Upper lobe of right lung (tissue), 1 donor: Measurements from ENCODE around the gene PLEKHA5. TPM values are rescaled to one million over a fixed set of nuclear protein-coding genes. Genes with fewer than 3 reads are reported as not detected.
"Not testable (repeated sequence)": the region's sequence is repeated elsewhere in the genome, so short reads cannot be mapped to it uniquely, and the experiment has no call there.

Source experiments
- ATAC-seq: fragments of 200-7000 bp; cut with Tn5 transposase; one replicate; pipeline ENCODE4 v1.9.1; 2020; ENCODE audit warnings: mild to moderate bottlenecking, moderate library complexity
- DNase-seq: peaks from one replicate; pipeline ENCODE4 v3.0.0-alpha.2; 2020
- H3K27ac ChIP-seq: fragments of 200-600 bp; one replicate; pipeline ENCODE4 v1.8.0; 2022
- H3K27me3 ChIP-seq: fragments of 200-600 bp; one replicate; pipeline ENCODE4 v1.8.0; 2022; ENCODE audit warnings: mild to moderate bottlenecking
- H3K36me3 ChIP-seq: fragments of 200-600 bp; one replicate; pipeline ENCODE4 v1.8.0; 2022
- H3K4me1 ChIP-seq: fragments of 200-600 bp; one replicate; pipeline ENCODE4 v1.8.0; 2022
- H3K4me3 ChIP-seq: fragments of 200-600 bp; one replicate; pipeline ENCODE4 v1.8.0; 2022; ENCODE audit warnings: mild to moderate bottlenecking
- H3K9me3 ChIP-seq: fragments of 200-600 bp; one replicate; pipeline ENCODE4 v1.8.0; 2022
- intact Hi-C: fragments of 100-400 bp; cut with DNase I; formaldehyde crosslinking; loops from one replicate; pipeline ENCODE4 v1.11.0; 2022
- total RNA-seq: library from RNA; stranded (reverse); fragmentation: NEBNext Ultra II Directional; extraction: Animal tissue kit (Norgen Biotek cat#: 25700); gene quantifications from one replicate; pipeline ENCODE4 v1.2.1, GENCODE V29; 2021
- TF ChIP-seq, protein P1 (sequence below): fragments of 200-600 bp; IDR thresholded peaks from one replicate; pipeline ENCODE4 v1.8.0; 2022; ENCODE audit warnings: antibody characterized with exemption
- donor health status: DM: no; HTN: yes; CAD: no; lungs with severe emphysema.

Gene PLEKHA5
- total RNA-seq, 1 donor from 2014 or later, result 30.2 TPM

GRCh38 chr12:19167708-19168107 lies 38.2 kb downstream of the PLEKHA5 start:
- no peak overlapping the region for H3K4me3 ChIP-seq
- no peaks in the 10 kb centered on the region for H3K27me3 ChIP-seq
- DNase-seq (no peak), ATAC-seq (no peak)
- no peaks in the 10 kb centered on the region for H3K4me1 ChIP-seq
- no peak overlapping the region for H3K27ac ChIP-seq
- no peaks in the 10 kb centered on the region for H3K9me3 ChIP-seq
- no peaks in the 10 kb centered on the region for H3K36me3 ChIP-seq
- intact Hi-C loops, result no loop called here
- TF ChIP-seq, protein P1, sequence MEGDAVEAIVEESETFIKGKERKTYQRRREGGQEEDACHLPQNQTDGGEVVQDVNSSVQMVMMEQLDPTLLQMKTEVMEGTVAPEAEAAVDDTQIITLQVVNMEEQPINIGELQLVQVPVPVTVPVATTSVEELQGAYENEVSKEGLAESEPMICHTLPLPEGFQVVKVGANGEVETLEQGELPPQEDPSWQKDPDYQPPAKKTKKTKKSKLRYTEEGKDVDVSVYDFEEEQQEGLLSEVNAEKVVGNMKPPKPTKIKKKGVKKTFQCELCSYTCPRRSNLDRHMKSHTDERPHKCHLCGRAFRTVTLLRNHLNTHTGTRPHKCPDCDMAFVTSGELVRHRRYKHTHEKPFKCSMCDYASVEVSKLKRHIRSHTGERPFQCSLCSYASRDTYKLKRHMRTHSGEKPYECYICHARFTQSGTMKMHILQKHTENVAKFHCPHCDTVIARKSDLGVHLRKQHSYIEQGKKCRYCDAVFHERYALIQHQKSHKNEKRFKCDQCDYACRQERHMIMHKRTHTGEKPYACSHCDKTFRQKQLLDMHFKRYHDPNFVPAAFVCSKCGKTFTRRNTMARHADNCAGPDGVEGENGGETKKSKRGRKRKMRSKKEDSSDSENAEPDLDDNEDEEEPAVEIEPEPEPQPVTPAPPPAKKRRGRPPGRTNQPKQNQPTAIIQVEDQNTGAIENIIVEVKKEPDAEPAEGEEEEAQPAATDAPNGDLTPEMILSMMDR, result no peak

GRCh38 chr12:19168644-19169043 lies 39.1 kb downstream of the PLEKHA5 start:
- no peak overlapping the region for H3K27ac ChIP-seq
- no peak for ATAC-seq
- TF ChIP-seq, protein P1, result no peak

DNA sequence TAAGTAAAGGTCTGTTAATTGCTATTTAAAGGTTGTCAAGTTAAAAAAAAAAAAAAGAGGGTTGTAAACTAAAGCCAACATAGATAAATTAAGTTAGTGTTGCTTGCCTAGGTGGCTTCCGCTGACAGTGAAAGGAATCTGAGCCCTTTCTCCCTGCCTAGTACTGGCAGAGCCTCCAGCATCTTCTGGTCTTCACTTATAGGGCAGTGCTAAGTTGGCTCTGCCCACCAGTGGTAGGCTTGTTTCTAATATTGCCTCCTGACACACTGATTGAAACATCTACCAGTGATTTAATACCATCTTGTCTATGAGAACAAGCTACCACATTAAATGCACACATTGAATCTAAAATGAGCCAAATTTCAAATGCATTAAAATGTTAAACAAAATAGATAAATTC lies 39.7 kb downstream of the PLEKHA5 start:
- H3K27ac ChIP-seq, result no peak overlapping the region
- no peak for ATAC-seq
- H3K4me3 ChIP-seq, result no peak overlapping the region
- no peaks in the 10 kb centered on the region for H3K9me3 ChIP-seq
- TF ChIP-seq, protein P1, result no peak
- no peak for DNase-seq
- H3K36me3 ChIP-seq, result no peaks in the 10 kb centered on the region
- intact Hi-C loops, result no loop called here
- no peaks in the 10 kb centered on the region for H3K27me3 ChIP-seq
- no peaks in the 10 kb centered on the region for H3K4me1 ChIP-seq

More at GRCh38 chr12:19168644-19169043, 39.1 kb downstream of the PLEKHA5 start:
- DNase-seq, result no peak
- intact Hi-C loops, result no loop called here
- Histone ChIP-seq H3K9me3 (no peaks in the 10 kb centered on the region), H3K4me3 (no peak overlapping the region), H3K36me3 (no peaks in the 10 kb centered on the region), H3K27me3 (no peaks in the 10 kb centered on the region), H3K4me1 (no peaks in the 10 kb centered on the region)

DNA sequence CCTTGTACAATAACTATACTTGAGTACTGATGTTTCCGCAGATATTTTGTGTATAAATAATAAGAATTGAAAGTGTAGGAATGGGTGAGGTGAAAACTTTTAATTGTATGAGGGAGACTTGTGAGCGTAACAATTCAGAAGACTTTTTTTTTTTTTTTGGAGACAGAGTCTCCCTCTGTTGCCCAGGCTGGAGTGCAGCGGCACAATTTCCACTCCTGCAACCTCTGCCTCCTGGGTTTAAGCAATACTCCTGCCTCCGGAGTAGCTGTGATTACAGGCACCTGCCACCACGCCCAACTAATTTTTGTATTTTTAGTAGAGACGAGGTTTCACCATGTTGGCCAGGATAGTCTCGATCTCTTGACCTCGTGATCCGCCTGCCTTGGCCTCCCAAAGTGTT lies 40.8 kb downstream of the PLEKHA5 start:
- H3K4me3 ChIP-seq, ATAC-seq, DNase-seq, H3K9me3 ChIP-seq, H3K36me3 ChIP-seq, H3K27ac ChIP-seq, H3K4me1 ChIP-seq, intact Hi-C loops, H3K27me3 ChIP-seq: not testable (repeated sequence)

DNA sequence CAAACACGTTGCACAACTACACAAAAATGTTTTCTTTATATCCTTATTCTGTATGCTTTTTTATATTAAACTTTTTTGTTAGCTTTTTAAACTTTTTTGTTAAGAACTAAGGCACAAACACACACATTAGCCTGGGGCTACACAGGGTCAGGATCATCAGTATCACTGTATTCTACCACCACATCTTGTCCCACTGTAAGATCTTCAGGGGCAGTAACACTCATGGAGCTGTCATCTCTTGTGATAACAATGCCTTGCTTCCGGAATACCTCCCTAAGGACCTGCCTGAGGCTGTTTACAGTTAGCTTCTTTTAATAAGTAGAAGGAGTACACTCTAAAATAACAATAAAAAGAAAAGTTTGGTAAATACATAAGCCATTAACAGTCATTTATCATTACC lies 42.2 kb downstream of the PLEKHA5 start:
- no peak for ATAC-seq
- intact Hi-C loops, result no loop called here

DNA sequence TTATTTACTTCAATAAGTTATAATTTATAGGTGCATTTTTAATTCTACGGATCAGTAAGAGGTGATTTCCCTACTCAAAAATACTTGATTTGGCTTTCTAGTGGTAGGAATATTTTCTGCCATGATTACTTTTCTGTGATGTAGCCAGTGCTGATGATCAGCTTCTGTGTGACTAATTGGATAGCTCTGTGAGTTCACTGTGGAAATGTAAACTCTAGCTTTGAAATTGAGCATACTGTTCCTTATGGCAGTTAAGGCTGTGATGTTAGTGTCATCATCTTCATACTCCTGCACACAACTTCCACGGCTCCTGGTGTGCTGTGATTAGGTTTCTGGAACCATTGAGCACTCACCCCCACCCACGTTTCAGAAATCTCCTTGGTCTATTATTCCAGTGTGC lies 48.2 kb downstream of the PLEKHA5 start:
- Histone ChIP-seq H3K4me1 (no peaks in the 10 kb centered on the region), H3K9me3 (no peaks in the 10 kb centered on the region), H3K27me3 (no peaks in the 10 kb centered on the region), H3K36me3 (no peaks in the 10 kb centered on the region), H3K27ac (no peak overlapping the region), H3K4me3 (no peak overlapping the region)
- ATAC-seq (no peak), DNase-seq (no peak)
- TF ChIP-seq, protein P1, result no peak
- intact Hi-C loops, result no loop called here

More for the DNA sequence above, 42.2 kb downstream of the PLEKHA5 start:
- Histone ChIP-seq H3K4me1 (no peaks in the 10 kb centered on the region), H3K9me3 (no peaks in the 10 kb centered on the region), H3K4me3 (no peak overlapping the region), H3K27ac (no peak overlapping the region), H3K27me3 (no peaks in the 10 kb centered on the region), H3K36me3 (no peaks in the 10 kb centered on the region)
- DNase-seq, result no peak
- TF ChIP-seq, protein P1, result no peak
